Epithelial cell of esophagus (primary cell): ENCODE data around the gene SF3B5.
"Not testable (repeated sequence)": the region's sequence is repeated elsewhere in the genome, so short reads cannot be mapped to it uniquely, and the experiment has no call there.

Experiments
- DNase-seq: peaks from one replicate; pipeline ENCODE4 v3.0.0; 2010; ENCODE audit warnings: low read depth
- H3K4me3 ChIP-seq: 2 replicates; pipeline ENCODE4 v1.5.1; 2011; ENCODE audit warnings: mild to moderate bottlenecking, low read length, control low read depth
- CTCF ChIP-seq: IDR thresholded peaks from 2 replicates; pipeline ENCODE4 v1.5.1; 2011; ENCODE audit warnings: low read depth, mild to moderate bottlenecking, low read length, control low read depth, inconsistent platforms; ENCODE audit not compliant: insufficient read depth; ENCODE audit errors: missing control alignments

The SF3B5 gene

GRCh38 chr6:144055121-144055931 is 40.0 kb downstream of the SF3B5 start:
- DNase-seq = no peak
- no peak overlapping the region for H3K4me3 ChIP-seq
- TF ChIP-seq CTCF = no peak

GRCh38 chr6:144053601-144054000 is 41.8 kb downstream of the SF3B5 start:
- no peak overlapping the region for H3K4me3 ChIP-seq
- TF ChIP-seq CTCF = no peak
- DNase-seq = no peak

- no peak for TF ChIP-seq CTCF
- DNase-seq = no peak
- H3K4me3 ChIP-seq = no peak overlapping the region
These were observed 42.9 kb downstream of the SF3B5 start for GRCh38 chr6:144052488-144052887.

GRCh38 chr6:144049386-144049785 is 46.0 kb downstream of the SF3B5 start:
- no peak overlapping the region for H3K4me3 ChIP-seq
- DNase-seq = no peak
- TF ChIP-seq CTCF = no peak

- no peak overlapping the region for H3K4me3 ChIP-seq
- no peak for TF ChIP-seq CTCF
- DNase-seq = no peak
These were observed 47.7 kb downstream of the SF3B5 start for GRCh38 chr6:144047688-144048087.

- DNase-seq, H3K4me3 ChIP-seq: not testable (repeated sequence)
These were observed 48.7 kb downstream of the SF3B5 start for GRCh38 chr6:144046672-144047071.

GRCh38 chr6:144044989-144045388 is 50.4 kb downstream of the SF3B5 start:
- not testable (repeated sequence) for DNase-seq, H3K4me3 ChIP-seq
